GM21447 (cell line): ENCODE measurements around the gene RHOBTB1.

ENCODE experiments used
- ATAC-seq: cut with Tn5 transposase; IDR thresholded peaks from one replicate; pipeline ENCODE4 v1.9.1; 2021; ENCODE audit not compliant: unreplicated experiment

Gene RHOBTB1

DNA sequence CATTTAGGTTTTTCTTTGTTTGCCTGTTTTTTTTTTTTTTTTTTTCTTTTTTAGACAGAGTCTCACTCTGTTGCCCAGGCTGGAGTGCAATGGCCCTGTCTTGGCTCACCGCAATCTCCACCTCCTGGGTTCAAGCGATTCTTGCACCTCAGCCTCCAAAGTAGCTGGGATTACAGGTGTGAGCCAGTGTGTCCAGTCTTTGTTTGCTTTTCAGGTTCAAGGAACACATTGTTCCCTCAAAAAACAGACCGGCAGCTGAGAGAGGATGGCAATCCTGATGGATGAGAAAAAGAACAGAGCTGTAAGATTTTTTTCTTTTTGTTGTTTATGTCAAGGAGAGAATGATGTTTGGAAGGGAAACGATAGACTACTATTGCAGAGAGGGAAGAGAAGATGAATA lies 23.3 kb upstream of the RHOBTB1 start:
- no peak for ATAC-seq

DNA sequence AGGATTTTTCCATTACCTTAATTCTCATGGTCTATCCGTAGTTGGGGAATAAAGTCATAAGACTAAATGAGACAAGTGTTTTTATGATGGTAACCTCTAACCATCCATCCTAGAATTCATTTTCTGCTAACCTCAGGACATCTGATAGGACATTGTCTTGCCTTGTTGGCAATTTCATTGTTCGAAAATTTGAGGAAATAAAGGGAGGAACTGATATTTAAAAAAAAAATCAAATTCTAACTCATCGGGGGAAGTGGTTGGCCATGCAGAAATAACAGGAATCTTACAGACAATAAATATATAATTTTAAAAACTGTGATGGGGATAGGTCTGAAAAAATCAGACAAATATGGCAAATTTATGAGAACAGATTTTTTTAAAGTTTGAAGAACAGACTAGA lies 21.7 kb upstream of the RHOBTB1 start:
- ATAC-seq = no peak

- no peak for ATAC-seq
These were observed 20.6 kb upstream of the RHOBTB1 start for GRCh38 chr10:60964257-60965235.

DNA sequence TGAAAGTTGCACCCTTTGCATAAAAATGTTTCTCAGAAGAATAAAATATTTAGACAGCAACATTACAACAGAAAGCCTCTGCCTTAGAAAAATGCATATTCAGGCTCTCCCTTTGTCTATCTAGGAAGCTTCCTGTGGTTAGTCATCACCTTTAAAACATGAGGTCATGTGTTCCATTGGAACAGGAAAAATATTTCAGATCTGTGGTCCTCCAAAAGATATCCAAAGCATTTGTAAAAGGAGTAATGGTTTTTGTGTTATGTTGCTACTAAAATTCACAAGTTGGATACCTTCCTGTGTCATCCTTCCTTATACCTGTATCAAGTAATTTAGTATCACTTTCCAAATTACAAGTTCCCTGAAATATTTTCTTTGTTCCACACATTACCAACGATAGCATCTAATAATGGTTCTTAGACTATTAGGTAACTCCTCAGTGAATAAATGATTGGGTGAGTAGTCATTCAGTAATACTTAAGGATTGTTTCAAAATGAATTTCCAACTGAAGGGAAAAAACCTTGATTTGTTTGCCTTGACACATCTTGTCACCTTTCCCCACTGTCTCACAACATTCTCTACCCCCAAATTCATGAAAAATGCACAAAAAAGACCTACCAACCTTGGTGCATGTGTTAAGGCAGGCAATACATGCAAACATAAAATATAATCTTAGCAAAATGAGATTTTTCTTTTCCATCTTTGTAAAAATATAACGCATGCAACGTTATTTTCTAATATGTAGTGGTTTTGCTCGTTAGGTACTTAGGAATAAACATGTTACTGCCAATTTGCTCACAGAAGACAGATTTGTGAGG lies 19.7 kb upstream of the RHOBTB1 start:
- ATAC-seq = no peak

- ATAC-seq = no peak
These were observed 19.0 kb upstream of the RHOBTB1 start for GRCh38 chr10:60962946-60963345.

- ATAC-seq = no peak
These were observed 16.9 kb upstream of the RHOBTB1 start for GRCh38 chr10:60960913-60961312.

GRCh38 chr10:60960031-60960430 lies 16.0 kb upstream of the RHOBTB1 start:
- ATAC-seq = no peak

GRCh38 chr10:60958892-60959601 lies 15.1 kb upstream of the RHOBTB1 start:
- ATAC-seq = no peak

DNA sequence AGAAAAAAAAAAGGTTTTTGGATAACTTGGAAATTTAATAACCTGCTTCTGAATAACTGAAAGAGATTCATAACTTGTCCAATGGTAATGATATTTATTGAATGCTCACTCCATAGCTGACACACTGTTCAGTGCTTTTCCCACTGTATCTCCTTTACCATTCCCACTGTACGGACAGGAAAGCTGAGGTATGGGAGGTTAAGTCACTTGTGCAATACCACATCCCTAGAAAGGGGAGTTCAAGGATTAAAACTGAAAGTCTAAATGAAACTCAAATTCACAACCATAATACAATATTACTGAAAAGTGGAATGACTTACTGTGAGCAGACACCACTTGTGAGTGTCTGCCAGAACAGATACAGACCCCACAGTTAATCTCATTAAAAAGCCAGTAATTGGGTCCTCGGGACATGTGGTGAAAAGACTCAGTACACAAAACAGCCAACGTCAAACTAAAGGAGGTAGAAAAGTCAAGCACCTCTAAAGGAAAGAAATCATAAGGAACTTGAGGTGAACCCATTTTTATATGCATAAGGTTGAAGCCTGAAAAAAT lies 13.8 kb upstream of the RHOBTB1 start:
- no peak for ATAC-seq

DNA sequence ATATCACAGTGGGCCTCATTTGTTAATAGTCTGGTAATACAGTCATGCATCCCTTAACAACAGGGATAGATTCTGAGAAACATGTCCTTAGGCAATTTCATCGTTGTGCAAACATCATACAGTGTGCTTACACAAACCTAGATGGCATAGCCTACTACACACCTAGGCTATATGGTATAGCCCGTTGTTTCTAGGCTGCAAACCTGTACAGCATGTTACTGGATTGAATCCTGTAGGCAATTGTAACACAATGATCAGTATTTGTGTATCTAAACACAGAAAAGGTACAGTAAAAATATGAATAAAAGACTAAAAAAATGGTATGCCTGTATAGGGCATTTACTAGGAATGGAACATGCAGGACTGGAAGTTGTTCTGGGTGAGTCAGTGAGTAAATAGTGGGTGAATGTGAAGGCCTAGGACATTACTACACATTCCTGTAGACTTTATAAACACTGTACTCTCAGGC lies 12.0 kb upstream of the RHOBTB1 start:
- no peak for ATAC-seq

DNA sequence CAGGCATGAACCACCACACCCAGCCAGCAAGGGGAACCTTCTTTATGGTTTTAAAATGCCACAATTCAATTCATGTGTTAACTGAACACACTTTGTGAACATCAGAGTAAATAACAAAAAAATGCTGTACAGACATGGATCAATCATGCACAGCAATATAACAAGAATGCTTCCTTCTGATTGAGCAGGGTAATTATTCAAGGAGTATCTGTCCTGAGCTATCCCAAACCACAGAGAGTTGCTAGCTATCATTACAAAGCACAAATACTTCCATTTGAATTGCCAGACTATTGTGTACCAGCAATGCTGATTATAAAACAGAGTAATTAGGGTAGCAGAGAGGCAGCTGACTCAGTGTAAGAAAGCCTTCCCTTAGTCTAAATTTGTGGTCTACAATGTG lies 11.3 kb upstream of the RHOBTB1 start:
- no peak for ATAC-seq

- no peak for ATAC-seq
These were observed 10.1 kb upstream of the RHOBTB1 start for GRCh38 chr10:60954035-60954434.

- no peak for ATAC-seq
These were observed 9.4 kb upstream of the RHOBTB1 start for GRCh38 chr10:60953420-60953819.

- ATAC-seq = no peak
These were observed 8.8 kb upstream of the RHOBTB1 start for GRCh38 chr10:60952846-60953220.

DNA sequence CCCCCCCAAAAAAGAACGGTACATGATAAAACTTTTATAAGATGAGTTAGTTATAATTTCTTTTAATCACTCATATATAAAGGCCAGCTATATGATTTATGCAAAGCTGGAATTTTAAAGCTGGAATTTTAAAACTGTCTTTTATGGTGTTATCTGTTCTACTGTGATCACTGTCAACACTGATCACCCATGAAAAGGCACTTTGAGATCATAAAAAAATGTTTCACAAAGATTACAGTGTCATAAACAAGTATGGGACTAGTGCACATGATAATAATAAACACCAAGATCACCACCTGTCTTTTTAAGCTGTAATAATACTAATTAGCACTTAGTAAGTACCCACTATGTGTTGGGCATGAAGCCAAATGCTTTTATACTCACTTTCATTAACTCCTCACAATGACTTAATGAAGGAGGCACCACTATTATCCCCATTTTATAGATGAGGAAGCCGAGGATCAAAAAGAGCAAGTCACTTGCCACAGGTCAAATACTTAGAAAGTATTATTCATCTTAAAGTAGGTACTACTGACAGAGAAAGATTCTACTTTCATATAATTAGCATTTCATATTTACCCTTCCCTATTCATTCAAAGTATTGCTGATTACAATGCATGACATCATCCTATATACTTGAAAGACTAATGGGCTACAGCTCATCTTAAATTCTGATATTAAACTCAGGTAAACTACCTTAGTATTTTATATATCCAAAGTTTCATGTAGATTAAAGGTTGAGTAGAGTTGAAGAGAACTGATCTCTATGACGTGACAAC lies 8.3 kb upstream of the RHOBTB1 start:
- no peak for ATAC-seq

- no peak for ATAC-seq
These were observed 7.3 kb upstream of the RHOBTB1 start for GRCh38 chr10:60951272-60951724.

DNA sequence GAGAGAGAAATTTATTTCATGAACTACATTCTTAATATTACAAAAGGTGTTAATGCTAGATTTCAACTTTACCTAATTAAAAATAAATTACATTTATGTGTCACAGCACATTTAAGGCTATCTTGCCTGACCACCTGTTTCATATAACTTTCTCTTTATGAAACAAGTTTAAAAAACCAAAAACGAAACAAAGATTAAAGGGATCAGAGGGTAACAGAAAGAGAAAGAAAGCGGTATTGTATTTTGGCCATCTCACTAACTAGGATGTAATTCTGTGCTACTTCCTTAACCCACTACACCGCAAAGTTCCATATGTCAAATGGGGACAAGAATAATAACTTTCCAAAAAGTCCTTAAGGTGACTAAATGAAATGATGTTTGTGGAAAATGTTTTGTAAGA lies 6.3 kb upstream of the RHOBTB1 start:
- ATAC-seq = no peak

- ATAC-seq = no peak
These were observed 4.9 kb upstream of the RHOBTB1 start for GRCh38 chr10:60948851-60949250.

DNA sequence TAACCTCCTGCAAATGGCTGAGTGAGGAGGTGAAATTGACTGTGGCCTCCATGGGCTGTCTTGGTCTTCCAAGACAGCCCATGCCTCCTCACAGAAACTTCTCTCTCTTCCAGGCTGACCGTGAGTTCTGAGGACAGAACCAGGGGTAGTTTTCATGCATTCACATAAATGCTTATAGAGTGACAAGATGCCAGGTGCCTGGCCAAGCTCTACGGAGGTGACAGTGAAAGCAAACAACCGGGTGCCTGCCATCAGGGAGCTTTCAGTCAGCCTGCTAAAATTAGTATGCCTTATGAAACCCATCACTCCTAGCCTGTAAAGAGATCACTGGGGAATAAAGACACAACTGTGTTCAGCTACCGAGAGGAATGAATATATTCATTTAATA lies 919 bp upstream of the RHOBTB1 start:
- ATAC-seq = no peak
